ENCODE results near the gene GULP1.

GULP1 gene

GRCh38 chr2:188381614-188382013 lies 89.9 kb downstream of the GULP1 start:
- no peak for DNase-seq

- DNase-seq = no peak
These were observed 90.4 kb downstream of the GULP1 start for GRCh38 chr2:188382107-188382506.

- DNase-seq = no peak
These were observed 91.5 kb downstream of the GULP1 start for GRCh38 chr2:188383158-188383557.

- DNase-seq = no peak
These were observed 94.2 kb downstream of the GULP1 start for GRCh38 chr2:188385857-188386256.

- DNase-seq = no peak
These were observed 97.2 kb downstream of the GULP1 start for GRCh38 chr2:188388831-188389230.

- no peak for DNase-seq
These were observed 99.7 kb downstream of the GULP1 start for GRCh38 chr2:188391354-188391753.

GRCh38 chr2:188394931-188395472 lies 103.3 kb downstream of the GULP1 start:
- DNase-seq = no peak

GRCh38 chr2:188395903-188396689 lies 104.4 kb downstream of the GULP1 start:
- no peak for DNase-seq

- no peak for DNase-seq
These were observed 107.5 kb downstream of the GULP1 start for GRCh38 chr2:188399159-188399558.

- DNase-seq = no peak
These were observed 112.0 kb downstream of the GULP1 start for GRCh38 chr2:188403676-188404075.

- DNase-seq = no peak
These were observed 112.8 kb downstream of the GULP1 start for GRCh38 chr2:188404341-188405004.

- no peak for DNase-seq
These were observed 114.7 kb downstream of the GULP1 start for GRCh38 chr2:188406414-188406813.

GRCh38 chr2:188410504-188411235 lies 119.0 kb downstream of the GULP1 start:
- DNase-seq = no peak

GRCh38 chr2:188412190-188412589 lies 120.5 kb downstream of the GULP1 start:
- DNase-seq = no peak

- no peak for DNase-seq
These were observed 122.7 kb downstream of the GULP1 start for GRCh38 chr2:188414411-188414810.

GRCh38 chr2:188414869-188415753 lies 123.4 kb downstream of the GULP1 start:
- DNase-seq = no peak

GRCh38 chr2:188415754-188416083 lies 124.0 kb downstream of the GULP1 start:
- DNase-seq = no peak

GRCh38 chr2:188416367-188416766 lies 124.7 kb downstream of the GULP1 start:
- DNase-seq = no peak

- DNase-seq = no peak
These were observed 131.1 kb downstream of the GULP1 start for GRCh38 chr2:188422726-188423125.

- DNase-seq = no peak
These were observed 133.6 kb downstream of the GULP1 start for GRCh38 chr2:188425266-188425665.

- DNase-seq = no peak
These were observed 134.4 kb downstream of the GULP1 start for GRCh38 chr2:188426121-188426520.

GRCh38 chr2:188430705-188431104 lies 139.0 kb downstream of the GULP1 start:
- DNase-seq = no peak

GRCh38 chr2:188434018-188434417 lies 142.3 kb downstream of the GULP1 start:
- no peak for DNase-seq

All from activated gamma-delta T cell (primary cell).